Neural cell (in vitro differentiated cells): Measurements from ENCODE around the gene HDHD2. TPM values are rescaled to one million over a fixed set of nuclear protein-coding genes. Genes with fewer than 3 reads are reported as not detected.

Experiments
- H2AFZ ChIP-seq: fragments of 200-600, 300-800 bp; sonication (generic), shearing (Covaris generic); 2 replicates; pipeline ENCODE4 v1.6.0; 2014; ENCODE audit warnings: low read depth, mild to moderate bottlenecking, antibody characterized with exemption, low read length, moderate library complexity
- H3F3A ChIP-seq: fragments of 200-600 bp; shearing (Covaris generic); 2 replicates; pipeline ENCODE4 v1.6.1; 2016; ENCODE audit warnings: mild to moderate bottlenecking, moderate library complexity, mixed read lengths, antibody characterized with exemption, low read length; ENCODE audit not compliant: insufficient read depth, poor library complexity, severe bottlenecking
- H3K27ac ChIP-seq: fragments of 200-600, 300-800 bp; sonication (generic), shearing (Covaris generic); 2 replicates; pipeline ENCODE4 v1.5.1; 2014; ENCODE audit warnings: mild to moderate bottlenecking, low read length, moderate library complexity
- H3K27me3 ChIP-seq: fragments of 300-800, 200-600 bp; sonication (generic), shearing (Covaris generic); 2 replicates; pipeline ENCODE4 v1.6.0; 2014; ENCODE audit warnings: mild to moderate bottlenecking, low read depth, low read length, moderate library complexity; ENCODE audit not compliant: insufficient read depth
- H3K36me3 ChIP-seq: fragments of 300-800, 200-600 bp; sonication (generic), shearing (Covaris generic); 2 replicates; pipeline ENCODE4 v1.5.1; 2014; ENCODE audit warnings: mild to moderate bottlenecking, antibody characterized with exemption, low read length, moderate library complexity; ENCODE audit not compliant: insufficient read depth
- H3K4me2 ChIP-seq: fragments of 300-800, 200-600 bp; sonication (generic), shearing (Covaris generic); 2 replicates; pipeline ENCODE4 v1.6.0; 2014; ENCODE audit warnings: mild to moderate bottlenecking, low read length
- H3K4me3 ChIP-seq: fragments of 300-800, 200-600 bp; sonication (generic), shearing (Covaris generic); 2 replicates; pipeline ENCODE4 v1.5.1; 2014; ENCODE audit warnings: mild to moderate bottlenecking, low read length, moderate library complexity
- H3K79me2 ChIP-seq: fragments of 200-600 bp; shearing (Covaris generic); replicated peaks from 2 replicates; pipeline ENCODE4 v1.6.0; 2014; ENCODE audit warnings: mild to moderate bottlenecking, low read length, moderate library complexity; ENCODE audit not compliant: insufficient read depth
- H3K9ac ChIP-seq: fragments of 300-800, 200-600 bp; sonication (generic), shearing (Covaris generic); 2 replicates; pipeline ENCODE4 v1.6.1; 2016; ENCODE audit warnings: mild to moderate bottlenecking, low read length, mixed read lengths
- H3K9me2 ChIP-seq: fragments of 200-600 bp; shearing (Covaris generic); 2 replicates; pipeline ENCODE4 v1.6.1; 2016; ENCODE audit warnings: mild to moderate bottlenecking, low read length, mixed read lengths; ENCODE audit not compliant: insufficient read depth
- H3K9me3 ChIP-seq: fragments of 200-600, 300-800 bp; sonication (generic), shearing (Covaris generic); 2 replicates; pipeline ENCODE4 v1.6.1; 2016; ENCODE audit warnings: mild to moderate bottlenecking, mixed run types, low read length, moderate library complexity, mixed read lengths
- H4K20me1 ChIP-seq: fragments of 200-600 bp; shearing (Covaris generic); 2 replicates; pipeline ENCODE4 v1.6.1; 2016; ENCODE audit warnings: mild to moderate bottlenecking, mixed run types; ENCODE audit not compliant: insufficient read depth
- EP300 ChIP-seq: fragments of 450-650 bp; conservative IDR thresholded peaks from 2 replicates; pipeline ENCODE4 v1.6.1; 2014; ENCODE audit warnings: antibody characterized with exemption, mild to moderate bottlenecking, moderate library complexity; ENCODE audit not compliant: poor library complexity, severe bottlenecking
- EZH2 ChIP-seq: fragments of 200-600, 300-800 bp; shearing (Covaris generic), sonication (generic); IDR thresholded peaks from 2 replicates; pipeline ENCODE4 v1.6.1; 2014; ENCODE audit warnings: antibody characterized with exemption, low read length, borderline replicate concordance, mild to moderate bottlenecking; ENCODE audit not compliant: insufficient read depth, poor library complexity, severe bottlenecking
- MXI1 ChIP-seq: fragments of 450-650 bp; conservative IDR thresholded peaks from 2 replicates; pipeline ENCODE4 v1.6.1; 2014; ENCODE audit warnings: antibody characterized with exemption, mild to moderate bottlenecking; ENCODE audit not compliant: poor library complexity, severe bottlenecking
- POLR2AphosphoS5 ChIP-seq: IDR thresholded peaks from 2 replicates; pipeline ENCODE4 v1.6.1; 2012
- RAD21 ChIP-seq: fragments of 450-650 bp; conservative IDR thresholded peaks from 2 replicates; pipeline ENCODE4 v1.6.1; 2014; ENCODE audit warnings: antibody characterized with exemption, mild to moderate bottlenecking, moderate library complexity
- SMC3 ChIP-seq: fragments of 450-650 bp; conservative IDR thresholded peaks from 2 replicates; pipeline ENCODE4 v1.6.1; 2014; ENCODE audit warnings: antibody characterized with exemption, mild to moderate bottlenecking, moderate library complexity; ENCODE audit not compliant: poor library complexity
- TAF1 ChIP-seq: IDR thresholded peaks from 2 replicates; pipeline ENCODE4 v1.6.1; 2012; ENCODE audit warnings: low read depth
- polyA plus RNA-seq: library from polyadenylated mRNA; depleted of rRNA; stranded (reverse); fragments of >200 nt; gene quantifications from 2 replicates; pipeline ENCODE4 v1.2.3, GENCODE V29; 2014
- TF ChIP-seq, protein P1 (sequence below): IDR thresholded peaks from 2 replicates; pipeline ENCODE4 v1.6.1; 2012; ENCODE audit warnings: borderline replicate concordance
- TF ChIP-seq, protein P2 (sequence below): fragments of 450-650 bp; IDR thresholded peaks from 2 replicates; pipeline ENCODE4 v1.5.1; 2014; ENCODE audit warnings: antibody characterized with exemption, mild to moderate bottlenecking, moderate library complexity; ENCODE audit not compliant: poor library complexity, severe bottlenecking

HDHD2 gene
- polyA plus RNA-seq, 1 donor from 2014 or later: 61.3 TPM

DNA sequence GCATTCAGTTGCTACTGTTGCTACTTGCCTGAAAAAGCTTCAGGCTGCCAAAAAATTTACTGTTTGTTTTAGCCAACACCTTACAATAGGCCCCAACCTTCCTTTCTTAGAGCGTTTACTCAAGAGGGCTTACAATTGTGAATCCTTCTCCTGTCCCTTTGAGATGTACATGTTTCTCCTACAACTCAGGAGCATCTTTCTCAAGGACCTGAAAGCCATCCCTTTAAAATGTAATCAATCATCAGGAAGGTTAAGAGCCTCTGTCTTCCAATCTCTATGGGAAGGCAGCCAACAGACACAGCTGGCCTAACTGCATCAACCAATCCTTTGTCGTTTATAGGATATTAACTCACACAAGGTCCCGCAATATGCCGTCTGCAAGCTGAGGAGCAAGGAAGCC lies 29.2 kb upstream of the HDHD2 start:
- no peaks in the 10 kb centered on the region for H3K36me3 ChIP-seq
- H4K20me1 ChIP-seq: no peaks in the 10 kb centered on the region
- H3K4me3 ChIP-seq: no peak overlapping the region
- peaks cover 16% of the 10 kb centered on the region for H3K79me2 ChIP-seq
- no peak for TF ChIP-seq EZH2
- no peak for TF ChIP-seq EP300
- no peak for TF ChIP-seq RAD21
- TF ChIP-seq, protein P1, sequence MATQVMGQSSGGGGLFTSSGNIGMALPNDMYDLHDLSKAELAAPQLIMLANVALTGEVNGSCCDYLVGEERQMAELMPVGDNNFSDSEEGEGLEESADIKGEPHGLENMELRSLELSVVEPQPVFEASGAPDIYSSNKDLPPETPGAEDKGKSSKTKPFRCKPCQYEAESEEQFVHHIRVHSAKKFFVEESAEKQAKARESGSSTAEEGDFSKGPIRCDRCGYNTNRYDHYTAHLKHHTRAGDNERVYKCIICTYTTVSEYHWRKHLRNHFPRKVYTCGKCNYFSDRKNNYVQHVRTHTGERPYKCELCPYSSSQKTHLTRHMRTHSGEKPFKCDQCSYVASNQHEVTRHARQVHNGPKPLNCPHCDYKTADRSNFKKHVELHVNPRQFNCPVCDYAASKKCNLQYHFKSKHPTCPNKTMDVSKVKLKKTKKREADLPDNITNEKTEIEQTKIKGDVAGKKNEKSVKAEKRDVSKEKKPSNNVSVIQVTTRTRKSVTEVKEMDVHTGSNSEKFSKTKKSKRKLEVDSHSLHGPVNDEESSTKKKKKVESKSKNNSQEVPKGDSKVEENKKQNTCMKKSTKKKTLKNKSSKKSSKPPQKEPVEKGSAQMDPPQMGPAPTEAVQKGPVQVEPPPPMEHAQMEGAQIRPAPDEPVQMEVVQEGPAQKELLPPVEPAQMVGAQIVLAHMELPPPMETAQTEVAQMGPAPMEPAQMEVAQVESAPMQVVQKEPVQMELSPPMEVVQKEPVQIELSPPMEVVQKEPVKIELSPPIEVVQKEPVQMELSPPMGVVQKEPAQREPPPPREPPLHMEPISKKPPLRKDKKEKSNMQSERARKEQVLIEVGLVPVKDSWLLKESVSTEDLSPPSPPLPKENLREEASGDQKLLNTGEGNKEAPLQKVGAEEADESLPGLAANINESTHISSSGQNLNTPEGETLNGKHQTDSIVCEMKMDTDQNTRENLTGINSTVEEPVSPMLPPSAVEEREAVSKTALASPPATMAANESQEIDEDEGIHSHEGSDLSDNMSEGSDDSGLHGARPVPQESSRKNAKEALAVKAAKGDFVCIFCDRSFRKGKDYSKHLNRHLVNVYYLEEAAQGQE: no peak
- TF ChIP-seq POLR2AphosphoS5: no peak
- TF ChIP-seq, protein P2, sequence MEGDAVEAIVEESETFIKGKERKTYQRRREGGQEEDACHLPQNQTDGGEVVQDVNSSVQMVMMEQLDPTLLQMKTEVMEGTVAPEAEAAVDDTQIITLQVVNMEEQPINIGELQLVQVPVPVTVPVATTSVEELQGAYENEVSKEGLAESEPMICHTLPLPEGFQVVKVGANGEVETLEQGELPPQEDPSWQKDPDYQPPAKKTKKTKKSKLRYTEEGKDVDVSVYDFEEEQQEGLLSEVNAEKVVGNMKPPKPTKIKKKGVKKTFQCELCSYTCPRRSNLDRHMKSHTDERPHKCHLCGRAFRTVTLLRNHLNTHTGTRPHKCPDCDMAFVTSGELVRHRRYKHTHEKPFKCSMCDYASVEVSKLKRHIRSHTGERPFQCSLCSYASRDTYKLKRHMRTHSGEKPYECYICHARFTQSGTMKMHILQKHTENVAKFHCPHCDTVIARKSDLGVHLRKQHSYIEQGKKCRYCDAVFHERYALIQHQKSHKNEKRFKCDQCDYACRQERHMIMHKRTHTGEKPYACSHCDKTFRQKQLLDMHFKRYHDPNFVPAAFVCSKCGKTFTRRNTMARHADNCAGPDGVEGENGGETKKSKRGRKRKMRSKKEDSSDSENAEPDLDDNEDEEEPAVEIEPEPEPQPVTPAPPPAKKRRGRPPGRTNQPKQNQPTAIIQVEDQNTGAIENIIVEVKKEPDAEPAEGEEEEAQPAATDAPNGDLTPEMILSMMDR: no peak
- no peak for TF ChIP-seq TAF1
- TF ChIP-seq MXI1: no peak
- H2AFZ ChIP-seq: no peak overlapping the region
- H3K27me3 ChIP-seq: no peaks in the 10 kb centered on the region
- H3K4me2 ChIP-seq: no peak overlapping the region
- H3K9me3 ChIP-seq: no peaks in the 10 kb centered on the region
- H3K9ac ChIP-seq: no peak overlapping the region
- H3K9me2 ChIP-seq: no peaks in the 10 kb centered on the region
- H3K27ac ChIP-seq: no peak overlapping the region
- H3F3A ChIP-seq: no peaks in the 10 kb centered on the region

DNA sequence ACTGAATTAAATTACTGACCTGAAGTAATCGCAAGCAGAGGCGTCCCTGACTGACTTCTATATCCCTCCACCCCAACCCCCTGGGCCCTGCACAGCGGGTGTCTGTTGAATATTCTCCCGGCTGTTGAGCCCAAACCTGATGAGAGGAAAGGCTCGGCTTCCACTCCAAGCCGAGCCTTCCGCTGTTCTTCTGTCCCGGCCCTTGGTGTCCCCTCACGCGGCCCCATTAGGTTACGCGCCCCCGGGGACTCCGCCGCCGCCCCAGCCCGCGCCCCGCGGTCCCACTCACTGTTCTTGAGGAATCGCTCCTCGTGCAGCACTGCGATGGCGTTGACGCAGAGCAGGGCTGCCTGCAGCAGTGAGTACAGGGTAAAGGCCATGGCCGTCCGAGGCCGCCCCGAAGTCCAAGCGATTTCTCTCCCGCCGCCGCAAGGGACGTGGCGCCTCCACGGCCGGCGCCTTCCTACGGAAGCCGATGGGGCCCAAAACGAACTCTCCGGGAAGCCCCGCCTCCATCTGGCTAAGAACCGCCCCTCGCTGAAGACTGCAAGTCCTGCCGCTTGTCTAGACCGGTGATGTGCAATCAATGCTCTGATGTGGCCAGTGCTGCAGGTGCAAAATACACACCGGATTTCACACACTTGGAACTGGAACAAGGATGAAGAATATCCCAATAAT lies 25.7 kb upstream of the HDHD2 start, which contains the start of gene IER3IP1:
TSS of gene IER3IP1 (minus strand) at position 467 of the 678 bp plus-strand sequence. CDS start at position 380, 87 bp downstream.
- peak within 1 kb of the TSS; percentile 97 for H2AFZ ChIP-seq
- H3K27ac ChIP-seq: peak within 1 kb of the TSS; percentile 65
- H4K20me1 ChIP-seq: no peaks in the 10 kb centered on the region
- peak within 1 kb of the TSS; percentile 58 for H3K4me2 ChIP-seq
- H3K9ac ChIP-seq: peak within 1 kb of the TSS; percentile 85
- TF ChIP-seq TAF1 (peak; percentile 72), MXI1 (peak; percentile 83), EZH2 (no peak), EP300 (no peak), SMC3 (peak; percentile 41), RAD21 (peak; percentile 33), POLR2AphosphoS5 (peak; percentile 81)
- TF ChIP-seq, protein P1: peak; percentile 58
- TF ChIP-seq, protein P2: peak; percentile 54
- peaks cover 24% of the 10 kb centered on the region for H3K79me2 ChIP-seq
- no peaks in the 10 kb centered on the region for H3K27me3 ChIP-seq
- no peaks in the 10 kb centered on the region for H3K9me3 ChIP-seq
- H3K9me2 ChIP-seq: no peaks in the 10 kb centered on the region
- no peaks in the 10 kb centered on the region for H3F3A ChIP-seq
- peak within 1 kb of the TSS; percentile 99 for H3K4me3 ChIP-seq
- no peaks in the 10 kb centered on the region for H3K36me3 ChIP-seq
